ENCODE results near the gene UPF3B.
"Not testable (repeated sequence)": the region's sequence is repeated elsewhere in the genome, so short reads cannot be mapped to it uniquely, and the experiment has no call there.

UPF3B gene

DNA sequence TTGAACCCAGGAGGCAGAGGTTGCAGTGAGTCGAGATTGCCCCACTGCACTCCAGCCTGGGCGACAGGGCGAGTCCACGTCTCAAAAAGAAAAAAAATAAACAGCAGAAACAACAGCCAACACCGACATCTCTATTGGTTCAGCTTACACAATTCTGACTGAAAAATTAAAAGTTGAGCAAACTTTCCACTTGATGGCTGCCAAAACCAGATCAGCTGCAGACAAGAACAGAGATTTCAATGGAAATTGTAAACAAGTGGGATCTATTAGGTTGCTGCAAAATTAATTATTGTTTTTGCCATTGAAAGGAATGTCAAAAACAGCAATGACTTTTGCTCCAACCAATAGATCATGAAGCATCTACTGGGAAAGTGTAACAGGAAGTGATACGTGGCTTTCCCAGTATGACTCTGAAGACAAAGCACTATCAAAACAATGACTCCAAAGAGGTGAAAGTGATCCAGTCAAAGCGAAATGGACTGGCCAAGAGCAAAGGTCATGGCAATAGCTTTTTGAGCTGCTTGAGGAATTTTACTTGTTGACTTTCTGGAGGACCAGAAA lies 26.3 kb downstream of the UPF3B start:
- peak overlapping the region; percentile 45 for H3K27ac ChIP-seq (ENCODE audit: low read depth, low read length)
- no peaks in the 10 kb centered on the region for H3K9me3 ChIP-seq (ENCODE audit: control insufficient read depth in 5 of 5, low read length in 5 of 5)
- H3K27me3 ChIP-seq (ENCODE audit: control insufficient read depth in 5 of 5, insufficient read depth in 4 of 5, low read length in 5 of 5), result no peaks in the 10 kb centered on the region
- peaks cover 0 to 3% (median 0%) of the 10 kb centered on the region in 5 donors for H3K4me1 ChIP-seq (ENCODE audit: control insufficient read depth in 5 of 5, insufficient read depth in 5 of 5, low read length in 5 of 5)
- H3K4me3 ChIP-seq (ENCODE audit: low read depth in 1 of 5, low read length in 5 of 5), result no peak overlapping the region
- no peak overlapping the region for H3K9ac ChIP-seq (ENCODE audit: low read length in 5 of 5)
- peaks cover 0 to 9% (median 3%) of the 10 kb centered on the region in 5 donors for H3K36me3 ChIP-seq (ENCODE audit: control insufficient read depth in 5 of 5, insufficient read depth in 5 of 5, low read length in 5 of 5)

DNA sequence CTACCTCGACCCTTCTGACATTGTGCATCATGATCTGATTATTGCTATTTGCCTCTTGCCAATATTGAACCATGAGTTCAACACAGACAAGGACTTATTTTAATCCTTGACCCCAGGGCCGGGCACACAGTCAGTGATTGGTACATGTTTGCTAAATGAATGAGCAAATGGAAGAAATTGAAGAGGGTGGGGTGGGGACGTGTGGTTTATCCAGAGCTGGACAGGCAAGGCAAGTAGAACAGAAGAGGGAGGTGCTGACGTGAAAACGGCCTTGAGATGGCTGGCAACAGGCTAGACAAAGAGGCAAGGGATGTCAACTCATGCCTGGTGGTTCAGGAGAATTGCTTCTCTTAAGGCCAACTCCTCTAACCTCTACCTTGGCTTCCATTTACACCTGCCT lies 28.5 kb downstream of the UPF3B start:
- H3K4me3 ChIP-seq (ENCODE audit: low read depth in 1 of 5, low read length in 5 of 5); H3K9me3 ChIP-seq (ENCODE audit: control insufficient read depth in 5 of 5, low read length in 5 of 5); H3K27me3 ChIP-seq (ENCODE audit: control insufficient read depth in 5 of 5, insufficient read depth in 4 of 5, low read length in 5 of 5); H3K27ac ChIP-seq (ENCODE audit: low read depth, low read length); H3K4me1 ChIP-seq (ENCODE audit: control insufficient read depth in 5 of 5, insufficient read depth in 5 of 5, low read length in 5 of 5); H3K36me3 ChIP-seq (ENCODE audit: control insufficient read depth in 5 of 5, insufficient read depth in 5 of 5, low read length in 5 of 5); H3K9ac ChIP-seq (ENCODE audit: low read length in 5 of 5): not testable (repeated sequence)

DNA sequence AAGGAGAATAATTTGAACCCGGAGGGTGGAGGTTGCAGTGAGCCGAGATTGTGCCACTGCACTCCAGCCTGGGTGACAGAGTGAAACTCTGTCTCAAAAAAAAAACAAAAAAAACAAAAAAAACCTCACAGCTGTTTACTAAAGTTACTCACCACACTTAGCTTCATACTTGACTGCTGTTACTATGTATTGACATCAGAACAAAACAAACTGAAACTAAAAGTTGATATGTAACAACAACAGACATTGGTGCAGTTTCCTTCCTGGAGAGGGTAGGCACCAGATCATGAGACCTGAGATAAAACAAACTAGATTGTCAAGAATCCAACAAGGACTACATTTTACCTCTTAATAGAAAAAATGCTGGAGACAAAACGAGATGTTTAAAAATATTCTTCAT lies 31.1 kb downstream of the UPF3B start:
- H3K9me3 ChIP-seq (ENCODE audit: control insufficient read depth in 5 of 5, low read length in 5 of 5); H3K9ac ChIP-seq (ENCODE audit: low read length in 5 of 5); H3K4me1 ChIP-seq (ENCODE audit: control insufficient read depth in 5 of 5, insufficient read depth in 5 of 5, low read length in 5 of 5); H3K4me3 ChIP-seq (ENCODE audit: low read depth in 1 of 5, low read length in 5 of 5); H3K36me3 ChIP-seq (ENCODE audit: control insufficient read depth in 5 of 5, insufficient read depth in 5 of 5, low read length in 5 of 5); H3K27me3 ChIP-seq (ENCODE audit: control insufficient read depth in 5 of 5, insufficient read depth in 4 of 5, low read length in 5 of 5); H3K27ac ChIP-seq (ENCODE audit: low read depth, low read length): not testable (repeated sequence)

DNA sequence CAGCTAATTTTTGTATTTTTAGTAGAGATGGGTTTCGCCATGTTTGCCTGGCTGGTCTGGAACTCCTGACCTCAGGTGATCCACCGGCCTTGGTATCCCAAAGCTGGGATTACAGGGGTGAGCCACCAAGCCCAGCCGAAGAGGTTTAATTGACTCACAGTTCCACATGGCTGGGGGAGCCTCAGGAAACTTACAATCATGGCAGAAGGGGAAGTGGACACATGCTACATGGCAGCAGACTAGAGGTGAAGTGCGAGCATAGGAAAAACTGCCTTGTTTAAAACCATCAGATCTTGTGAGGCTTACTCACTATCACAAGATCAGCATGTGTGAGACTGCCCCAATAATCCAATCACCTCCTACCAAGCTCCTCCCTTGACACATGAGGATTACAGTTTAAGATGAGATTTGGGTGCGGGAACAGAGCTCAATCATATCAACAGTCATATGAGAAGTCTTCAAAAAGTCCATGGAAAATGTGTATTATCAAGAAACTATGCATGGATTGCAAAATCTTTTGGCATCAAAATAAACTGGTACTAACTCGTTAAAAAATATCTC lies 35.6 kb downstream of the UPF3B start:
- H3K4me1 ChIP-seq (ENCODE audit: control insufficient read depth in 5 of 5, insufficient read depth in 5 of 5, low read length in 5 of 5), result peaks cover 0 to 5% (median 0%) of the 10 kb centered on the region in 5 donors
- no peaks in the 10 kb centered on the region for H3K9me3 ChIP-seq (ENCODE audit: control insufficient read depth in 5 of 5, low read length in 5 of 5)
- no peak overlapping the region for H3K27ac ChIP-seq (ENCODE audit: low read depth, low read length)
- peaks cover 0 to 7% (median 0%) of the 10 kb centered on the region in 5 donors for H3K27me3 ChIP-seq (ENCODE audit: control insufficient read depth in 5 of 5, insufficient read depth in 4 of 5, low read length in 5 of 5)
- H3K4me3 ChIP-seq (ENCODE audit: low read depth in 1 of 5, low read length in 5 of 5), result no peak overlapping the region
- H3K36me3 ChIP-seq (ENCODE audit: control insufficient read depth in 5 of 5, insufficient read depth in 5 of 5, low read length in 5 of 5), result no peaks in the 10 kb centered on the region
- no peak overlapping the region for H3K9ac ChIP-seq (ENCODE audit: low read length in 5 of 5)

DNA sequence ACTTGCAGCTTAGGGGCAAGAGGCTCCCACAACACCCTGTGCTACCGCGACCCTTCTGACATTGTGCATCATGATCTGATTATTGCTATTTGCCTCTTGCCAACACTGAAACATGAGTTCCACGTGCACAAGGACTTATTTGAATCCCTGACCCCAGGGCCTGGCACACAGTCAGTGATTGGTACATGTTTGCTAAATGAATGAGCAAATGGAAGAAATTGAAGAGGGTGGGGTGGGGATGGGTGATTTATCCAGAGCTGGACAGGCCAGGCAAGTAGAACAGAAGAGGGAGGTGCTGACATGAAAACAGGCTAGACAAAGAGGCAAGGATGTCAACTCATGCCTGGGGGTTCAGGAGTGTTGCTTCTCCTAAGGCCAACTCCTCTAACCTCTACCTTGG lies 36.5 kb downstream of the UPF3B start:
- H3K9ac ChIP-seq (ENCODE audit: low read length in 5 of 5), result no peak overlapping the region
- peaks cover 0 to 5% (median 0%) of the 10 kb centered on the region in 5 donors for H3K4me1 ChIP-seq (ENCODE audit: control insufficient read depth in 5 of 5, insufficient read depth in 5 of 5, low read length in 5 of 5)
- no peaks in the 10 kb centered on the region for H3K36me3 ChIP-seq (ENCODE audit: control insufficient read depth in 5 of 5, insufficient read depth in 5 of 5, low read length in 5 of 5)
- no peak overlapping the region for H3K4me3 ChIP-seq (ENCODE audit: low read depth in 1 of 5, low read length in 5 of 5)
- no peaks in the 10 kb centered on the region for H3K9me3 ChIP-seq (ENCODE audit: control insufficient read depth in 5 of 5, low read length in 5 of 5)
- peaks cover 0 to 7% (median 0%) of the 10 kb centered on the region in 5 donors for H3K27me3 ChIP-seq (ENCODE audit: control insufficient read depth in 5 of 5, insufficient read depth in 4 of 5, low read length in 5 of 5)
- H3K27ac ChIP-seq (ENCODE audit: low read depth, low read length), result no peak overlapping the region

DNA sequence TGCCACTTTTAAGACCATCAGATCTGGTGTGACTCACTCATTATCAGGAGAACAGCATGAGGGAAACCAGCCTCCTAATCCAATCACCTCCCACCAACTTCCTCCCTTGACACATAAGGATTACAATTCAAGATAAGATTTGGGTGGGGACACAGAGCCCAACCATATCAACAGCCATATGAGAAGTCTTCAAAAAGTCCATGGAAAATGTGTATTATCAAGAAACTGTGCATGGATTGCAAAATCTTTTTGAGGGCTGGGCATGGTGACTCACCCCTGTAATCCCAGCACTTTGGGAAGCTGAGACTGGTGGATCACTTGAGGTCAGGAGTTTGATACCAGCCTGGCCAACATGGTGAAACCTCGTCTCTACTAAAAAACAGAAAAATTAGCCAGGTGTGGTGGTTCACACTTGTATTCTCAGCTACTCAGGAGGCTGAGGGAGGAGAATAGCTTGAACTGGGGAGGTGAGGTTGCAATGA lies 43.5 kb downstream of the UPF3B start:
- no peak overlapping the region for H3K4me3 ChIP-seq (ENCODE audit: low read depth in 1 of 5, low read length in 5 of 5)
- no peaks in the 10 kb centered on the region for H3K36me3 ChIP-seq (ENCODE audit: control insufficient read depth in 5 of 5, insufficient read depth in 5 of 5, low read length in 5 of 5)
- H3K9me3 ChIP-seq (ENCODE audit: control insufficient read depth in 5 of 5, low read length in 5 of 5), result peaks cover 0 to 3% (median 2%) of the 10 kb centered on the region in 5 donors
- no peak overlapping the region for H3K27ac ChIP-seq (ENCODE audit: low read depth, low read length)
- no peaks in the 10 kb centered on the region for H3K4me1 ChIP-seq (ENCODE audit: control insufficient read depth in 5 of 5, insufficient read depth in 5 of 5, low read length in 5 of 5)
- H3K9ac ChIP-seq (ENCODE audit: low read length in 5 of 5), result no peak overlapping the region
- H3K27me3 ChIP-seq (ENCODE audit: control insufficient read depth in 5 of 5, insufficient read depth in 4 of 5, low read length in 5 of 5), result no peaks in the 10 kb centered on the region

DNA sequence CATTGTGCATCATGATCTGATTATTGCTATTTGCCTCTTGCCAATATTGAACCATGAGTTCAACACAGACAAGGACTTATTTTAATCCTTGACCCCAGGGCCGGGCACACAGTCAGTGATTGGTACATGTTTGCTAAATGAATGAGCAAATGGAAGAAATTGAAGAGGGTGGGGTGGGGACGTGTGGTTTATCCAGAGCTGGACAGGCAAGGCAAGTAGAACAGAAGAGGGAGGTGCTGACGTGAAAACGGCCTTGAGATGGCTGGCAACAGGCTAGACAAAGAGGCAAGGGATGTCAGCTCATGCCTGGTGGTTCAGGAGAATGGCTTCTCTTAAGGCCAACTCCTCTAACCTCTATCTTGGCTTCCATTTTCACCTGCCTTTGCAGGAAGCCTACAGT lies 44.3 kb downstream of the UPF3B start:
- not testable (repeated sequence) for H3K9ac ChIP-seq (ENCODE audit: low read length in 5 of 5); H3K4me1 ChIP-seq (ENCODE audit: control insufficient read depth in 5 of 5, insufficient read depth in 5 of 5, low read length in 5 of 5); H3K4me3 ChIP-seq (ENCODE audit: low read depth in 1 of 5, low read length in 5 of 5); H3K9me3 ChIP-seq (ENCODE audit: control insufficient read depth in 5 of 5, low read length in 5 of 5); H3K27ac ChIP-seq (ENCODE audit: low read depth, low read length); H3K36me3 ChIP-seq (ENCODE audit: control insufficient read depth in 5 of 5, insufficient read depth in 5 of 5, low read length in 5 of 5); H3K27me3 ChIP-seq (ENCODE audit: control insufficient read depth in 5 of 5, insufficient read depth in 4 of 5, low read length in 5 of 5)

DNA sequence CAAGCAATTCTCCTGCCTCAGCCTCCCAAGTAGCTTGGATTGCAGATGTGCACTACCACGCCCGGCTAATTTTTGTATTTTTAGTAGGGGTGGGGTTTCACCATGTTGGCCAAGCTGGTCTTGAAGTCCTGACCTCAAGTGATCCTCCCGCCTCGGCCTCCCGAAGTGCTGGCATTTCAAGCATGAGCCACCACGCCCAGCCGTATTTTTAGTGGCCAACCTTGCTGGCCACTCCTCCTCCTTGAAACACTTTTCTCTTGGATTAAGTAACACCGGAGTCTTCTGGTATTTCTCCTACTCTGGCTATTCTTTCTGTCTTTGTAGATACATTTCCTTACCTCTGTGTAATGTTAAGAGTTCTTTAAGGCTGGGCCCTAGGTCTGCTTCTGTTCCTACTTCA lies 50.2 kb downstream of the UPF3B start:
- Histone ChIP-seq H3K4me3 (ENCODE audit: low read depth in 1 of 5, low read length in 5 of 5) (no peak overlapping the region), H3K27me3 (ENCODE audit: control insufficient read depth in 5 of 5, insufficient read depth in 4 of 5, low read length in 5 of 5) (no peaks in the 10 kb centered on the region), H3K4me1 (ENCODE audit: control insufficient read depth in 5 of 5, insufficient read depth in 5 of 5, low read length in 5 of 5) (peaks cover 0 to 2% (median 0%) of the 10 kb centered on the region in 5 donors), H3K9ac (ENCODE audit: low read length in 5 of 5) (no peak overlapping the region), H3K9me3 (ENCODE audit: control insufficient read depth in 5 of 5, low read length in 5 of 5) (no peaks in the 10 kb centered on the region), H3K36me3 (ENCODE audit: control insufficient read depth in 5 of 5, insufficient read depth in 5 of 5, low read length in 5 of 5) (no peaks in the 10 kb centered on the region), H3K27ac (ENCODE audit: low read depth, low read length) (no peak overlapping the region)

DNA sequence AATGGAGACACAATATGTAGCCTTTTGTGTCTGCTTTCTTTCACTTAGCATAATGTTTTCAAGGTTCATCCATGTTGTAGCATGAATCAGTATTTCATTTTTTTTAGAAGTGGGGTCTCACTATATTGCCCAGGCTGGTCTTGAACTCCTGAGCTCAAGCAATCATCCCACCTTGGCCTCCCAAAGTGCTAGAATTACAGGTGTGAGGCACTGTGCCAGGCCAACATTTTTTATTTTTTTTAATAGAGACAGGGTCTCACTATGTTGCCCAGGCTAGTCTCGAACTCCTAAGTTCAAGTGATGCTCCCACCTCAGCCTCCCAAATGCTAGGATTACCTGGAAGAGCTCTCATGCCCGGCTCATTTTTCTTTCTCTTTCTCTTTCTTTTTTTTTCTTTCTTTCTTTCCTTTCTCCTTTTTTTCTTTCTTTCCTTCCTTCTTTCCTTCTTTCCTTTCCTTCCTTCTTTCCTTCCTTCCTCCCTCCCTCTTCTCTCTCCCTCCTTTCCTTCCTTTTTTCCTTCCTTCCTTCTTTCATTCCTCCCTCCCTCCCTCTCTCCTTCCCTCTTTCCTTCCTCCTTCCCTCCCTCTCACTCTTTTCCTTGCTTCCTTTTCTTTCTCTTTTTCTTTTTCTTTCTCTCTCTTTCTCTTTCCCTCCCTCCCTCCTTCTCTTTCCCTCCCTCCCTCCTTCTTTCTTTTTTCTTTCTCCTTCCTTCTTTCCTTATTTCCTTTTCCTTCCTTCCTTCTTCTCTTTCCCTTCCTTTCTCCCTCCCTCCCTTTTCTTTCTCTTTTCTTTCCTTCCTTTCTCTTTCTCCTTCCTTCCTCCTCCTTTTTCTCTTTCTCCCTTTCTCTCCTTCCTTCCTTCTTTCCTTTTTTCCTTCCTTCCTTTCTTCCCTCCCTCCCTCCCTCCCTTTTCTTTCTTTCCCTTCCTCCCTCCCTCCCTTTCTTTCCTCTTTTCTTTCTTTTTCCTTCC lies 51.2 kb downstream of the UPF3B start:
- Histone ChIP-seq H3K4me3 (ENCODE audit: low read depth in 1 of 5, low read length in 5 of 5) (no peak overlapping the region), H3K9me3 (ENCODE audit: control insufficient read depth in 5 of 5, low read length in 5 of 5) (no peaks in the 10 kb centered on the region), H3K9ac (ENCODE audit: low read length in 5 of 5) (no peak overlapping the region), H3K27me3 (ENCODE audit: control insufficient read depth in 5 of 5, insufficient read depth in 4 of 5, low read length in 5 of 5) (no peaks in the 10 kb centered on the region), H3K36me3 (ENCODE audit: control insufficient read depth in 5 of 5, insufficient read depth in 5 of 5, low read length in 5 of 5) (no peaks in the 10 kb centered on the region), H3K4me1 (ENCODE audit: control insufficient read depth in 5 of 5, insufficient read depth in 5 of 5, low read length in 5 of 5) (peaks cover 0 to 2% (median 0%) of the 10 kb centered on the region in 5 donors), H3K27ac (ENCODE audit: low read depth, low read length) (no peak overlapping the region)
